GM19193 (cell line): ENCODE measurements around the gene TMEM92.

ENCODE experiments used
- POLR2A ChIP-seq: IDR thresholded peaks from 4 replicates; pipeline ENCODE4 v1.6.1; 2011; ENCODE audit not compliant: insufficient read depth, insufficient read length; ENCODE audit errors: extremely low read depth

Gene TMEM92

GRCh38 chr17:50279639-50280038 is 5.4 kb downstream of the TMEM92 start:
- no peak for TF ChIP-seq POLR2A

GRCh38 chr17:50280068-50280467 is 5.8 kb downstream of the TMEM92 start:
- no peak for TF ChIP-seq POLR2A

- no peak for TF ChIP-seq POLR2A
Observed at GRCh38 chr17:50280801-50281441, 6.7 kb downstream of the TMEM92 start.

GRCh38 chr17:50281739-50282401 is 7.6 kb downstream of the TMEM92 start:
- TF ChIP-seq POLR2A: no peak

GRCh38 chr17:50283246-50283645 is 9.0 kb downstream of the TMEM92 start:
- TF ChIP-seq POLR2A: no peak

- TF ChIP-seq POLR2A: no peak
Observed at GRCh38 chr17:50283714-50284113, 9.4 kb downstream of the TMEM92 start.

- TF ChIP-seq POLR2A: no peak
Observed at GRCh38 chr17:50285941-50286340, 11.7 kb downstream of the TMEM92 start.

- no peak for TF ChIP-seq POLR2A
Observed at GRCh38 chr17:50288306-50288705, 14.0 kb downstream of the TMEM92 start.

GRCh38 chr17:50289278-50289677 is 15.0 kb downstream of the TMEM92 start:
- TF ChIP-seq POLR2A: no peak

GRCh38 chr17:50289991-50290702 is 15.9 kb downstream of the TMEM92 start:
- no peak for TF ChIP-seq POLR2A

- TF ChIP-seq POLR2A: no peak
Observed at GRCh38 chr17:50290933-50291332, 16.7 kb downstream of the TMEM92 start.

GRCh38 chr17:50292465-50292864 is 18.2 kb downstream of the TMEM92 start:
- TF ChIP-seq POLR2A: no peak

GRCh38 chr17:50295021-50295420 is 20.8 kb downstream of the TMEM92 start:
- no peak for TF ChIP-seq POLR2A

GRCh38 chr17:50297407-50297865 is 23.2 kb downstream of the TMEM92 start:
- no peak for TF ChIP-seq POLR2A

- TF ChIP-seq POLR2A: no peak
Observed at GRCh38 chr17:50298018-50298417, 23.8 kb downstream of the TMEM92 start.

GRCh38 chr17:50299776-50300175 is 25.5 kb downstream of the TMEM92 start:
- no peak for TF ChIP-seq POLR2A
